ENCODE data around the gene TEX19. TPM values are rescaled to one million over a fixed set of nuclear protein-coding genes. Genes with fewer than 3 reads are reported as not detected.
"Not testable (repeated sequence)": the region's sequence is repeated elsewhere in the genome, so short reads cannot be mapped to it uniquely, and the experiment has no call there.

Gene TEX19
- polyA plus RNA-seq, 1 experiment: 0.04 TPM

- peaks cover 11% of the 10 kb centered on the region; the same call in 1 of the 2 replicates for H3K9me3 ChIP-seq (ENCODE audit: control insufficient read depth, insufficient read depth, low read length)
- peaks cover 10% of the 10 kb centered on the region for H3K27me3 ChIP-seq (ENCODE audit: control insufficient read depth, insufficient read depth, low read length)
- no peak overlapping the region for H3K27ac ChIP-seq (ENCODE audit: low read depth, low read length)
- ChIA-PET POLR2A (no interaction called here), CTCF (interaction anchor here (0.6 kb wide), 1 partner anchor 71 kb away, joined by 5 read pairs; no protein-coding TSS in a partner anchor)
- no peak overlapping the region for H3K4me3 ChIP-seq (ENCODE audit: low read depth, low read length)
- DNase-seq (ENCODE audit: low read depth, low spot score): no peak
- no peak for TF ChIP-seq CTCF (IDR thresholded peaks at IDR 0.05; ENCODE audit: low read depth, low read length)
These were observed 12.4 kb upstream of the TEX19 start for GRCh38 chr17:82346342-82347300.

- DNase-seq (ENCODE audit: low read depth, low spot score); CTCF ChIA-PET; POLR2A ChIA-PET; H3K9me3 ChIP-seq (ENCODE audit: control insufficient read depth, insufficient read depth, low read length); H3K4me3 ChIP-seq (ENCODE audit: low read depth, low read length); H3K27me3 ChIP-seq (ENCODE audit: control insufficient read depth, insufficient read depth, low read length); H3K27ac ChIP-seq (ENCODE audit: low read depth, low read length): not testable (repeated sequence)
These were observed 11.1 kb upstream of the TEX19 start for GRCh38 chr17:82347994-82348393.

- ChIA-PET CTCF (no interaction called here), POLR2A (no interaction called here)
- no peak for TF ChIP-seq CTCF (IDR thresholded peaks at IDR 0.05; ENCODE audit: low read depth, low read length)
- Histone ChIP-seq H3K27me3 (ENCODE audit: control insufficient read depth, insufficient read depth, low read length) (peaks cover 5% of the 10 kb centered on the region), H3K27ac (ENCODE audit: low read depth, low read length) (no peak overlapping the region), H3K4me3 (ENCODE audit: low read depth, low read length) (no peak overlapping the region), H3K9me3 (ENCODE audit: control insufficient read depth, insufficient read depth, low read length) (no peaks in the 10 kb centered on the region; the same call in 1 of the 2 replicates)
- no peak for DNase-seq (ENCODE audit: low read depth, low spot score)
These were observed 10.6 kb upstream of the TEX19 start for GRCh38 chr17:82348434-82348833.

- no peak overlapping the region for H3K4me3 ChIP-seq (ENCODE audit: low read depth, low read length)
- TF ChIP-seq CTCF (IDR thresholded peaks at IDR 0.05; ENCODE audit: low read depth, low read length): no peak
- DNase-seq (ENCODE audit: low read depth, low spot score): no peak
- no peak overlapping the region for H3K27ac ChIP-seq (ENCODE audit: low read depth, low read length)
- peaks cover 5% of the 10 kb centered on the region for H3K27me3 ChIP-seq (ENCODE audit: control insufficient read depth, insufficient read depth, low read length)
- POLR2A ChIA-PET: no interaction called here
- CTCF ChIA-PET: interaction anchor here (0.5 to 0.9 kb wide), 2 partner anchors 9 to 205 kb away, joined by 3 read pairs; no protein-coding TSS in a partner anchor
- H3K9me3 ChIP-seq (ENCODE audit: control insufficient read depth, insufficient read depth, low read length): no peaks in the 10 kb centered on the region; the same call in 1 of the 2 replicates
These were observed 10.2 kb upstream of the TEX19 start for GRCh38 chr17:82348866-82349265.

GRCh38 chr17:82349287-82349701 lies 9.8 kb upstream of the TEX19 start:
- ChIA-PET POLR2A (no interaction called here), CTCF (interaction anchor here (0.5 to 0.9 kb wide), 4 partner anchors 9 to 205 kb away, joined by 3 to 5 read pairs (median 3); no protein-coding TSS in a partner anchor)
- Histone ChIP-seq H3K27ac (ENCODE audit: low read depth, low read length) (no peak overlapping the region), H3K4me3 (ENCODE audit: low read depth, low read length) (no peak overlapping the region), H3K27me3 (ENCODE audit: control insufficient read depth, insufficient read depth, low read length) (peaks cover 7% of the 10 kb centered on the region), H3K9me3 (ENCODE audit: control insufficient read depth, insufficient read depth, low read length) (no peaks in the 10 kb centered on the region; the same call in 1 of the 2 replicates)
- TF ChIP-seq CTCF (IDR thresholded peaks at IDR 0.05; ENCODE audit: low read depth, low read length): no peak
- DNase-seq (ENCODE audit: low read depth, low spot score): no peak

Data from AG04450 (cell line).